Fibroblast of skin of back (primary cell): Measurements from ENCODE around the gene VENTX.
"Not testable (repeated sequence)": the region's sequence is repeated elsewhere in the genome, so short reads cannot be mapped to it uniquely, and the experiment has no call there.

Source experiments
- DNase-seq: peaks from one replicate; pipeline ENCODE4 v3.0.0-alpha.2; 2013

The VENTX gene

DNA sequence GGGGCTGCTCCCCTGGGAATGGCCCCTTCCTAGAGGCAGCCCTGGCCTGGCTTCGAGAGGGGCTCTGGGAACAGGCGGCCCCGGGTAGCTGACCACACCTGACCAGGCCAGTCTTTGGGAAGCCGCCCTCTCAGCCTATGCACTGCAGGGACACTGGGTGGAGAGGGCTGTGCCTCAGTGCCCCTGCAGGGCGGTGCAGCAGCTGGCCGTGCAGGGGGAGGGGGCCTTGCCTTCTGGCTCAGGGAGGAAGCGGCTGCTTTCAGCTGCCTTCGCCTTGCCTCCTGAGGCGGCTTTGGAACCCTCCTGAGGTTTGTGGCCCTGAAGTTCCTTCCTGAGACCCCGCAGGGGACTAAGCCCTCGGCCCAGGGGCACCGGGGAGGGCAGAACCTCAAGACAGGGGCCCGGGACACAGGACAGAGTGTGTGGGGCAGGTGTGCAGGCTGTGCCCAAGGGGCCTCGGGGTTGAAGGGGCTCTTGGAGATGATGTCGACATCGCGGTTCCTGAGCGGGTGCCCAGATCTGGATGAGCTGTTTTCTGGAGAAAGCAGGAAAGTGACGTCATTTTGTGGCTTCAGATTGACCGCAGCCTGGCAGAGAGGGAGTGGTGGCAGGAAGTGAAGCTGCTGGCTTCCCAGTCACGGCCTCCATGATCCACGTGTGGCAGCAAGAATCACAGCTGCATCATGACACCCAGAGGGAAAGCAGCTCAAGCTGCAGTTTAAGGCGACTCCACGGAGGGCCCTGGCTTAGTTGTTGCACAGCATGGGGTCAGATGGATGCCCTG is 21.4 kb downstream of the VENTX start:
- peak; percentile 99 for DNase-seq

DNA sequence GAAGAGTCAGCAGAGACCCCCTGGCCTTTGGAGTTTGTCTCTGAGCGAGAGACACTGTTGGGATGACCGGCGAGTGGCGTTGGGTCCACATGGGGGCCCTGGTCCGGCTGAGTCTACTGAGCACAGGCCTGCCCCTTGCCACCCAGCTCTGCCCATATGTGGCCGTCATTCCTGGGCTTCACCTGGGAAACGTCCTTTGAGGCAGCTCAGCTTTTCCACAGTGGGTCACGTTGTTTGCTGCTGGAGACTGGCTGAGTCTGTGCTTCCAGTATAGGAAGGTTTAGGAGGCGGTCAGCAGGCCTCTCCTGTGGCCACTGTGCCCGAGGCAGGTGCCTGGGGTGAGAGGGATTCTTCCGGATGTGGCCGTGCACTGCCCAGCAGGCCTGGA is 21.9 kb downstream of the VENTX start:
- DNase-seq: no peak

DNA sequence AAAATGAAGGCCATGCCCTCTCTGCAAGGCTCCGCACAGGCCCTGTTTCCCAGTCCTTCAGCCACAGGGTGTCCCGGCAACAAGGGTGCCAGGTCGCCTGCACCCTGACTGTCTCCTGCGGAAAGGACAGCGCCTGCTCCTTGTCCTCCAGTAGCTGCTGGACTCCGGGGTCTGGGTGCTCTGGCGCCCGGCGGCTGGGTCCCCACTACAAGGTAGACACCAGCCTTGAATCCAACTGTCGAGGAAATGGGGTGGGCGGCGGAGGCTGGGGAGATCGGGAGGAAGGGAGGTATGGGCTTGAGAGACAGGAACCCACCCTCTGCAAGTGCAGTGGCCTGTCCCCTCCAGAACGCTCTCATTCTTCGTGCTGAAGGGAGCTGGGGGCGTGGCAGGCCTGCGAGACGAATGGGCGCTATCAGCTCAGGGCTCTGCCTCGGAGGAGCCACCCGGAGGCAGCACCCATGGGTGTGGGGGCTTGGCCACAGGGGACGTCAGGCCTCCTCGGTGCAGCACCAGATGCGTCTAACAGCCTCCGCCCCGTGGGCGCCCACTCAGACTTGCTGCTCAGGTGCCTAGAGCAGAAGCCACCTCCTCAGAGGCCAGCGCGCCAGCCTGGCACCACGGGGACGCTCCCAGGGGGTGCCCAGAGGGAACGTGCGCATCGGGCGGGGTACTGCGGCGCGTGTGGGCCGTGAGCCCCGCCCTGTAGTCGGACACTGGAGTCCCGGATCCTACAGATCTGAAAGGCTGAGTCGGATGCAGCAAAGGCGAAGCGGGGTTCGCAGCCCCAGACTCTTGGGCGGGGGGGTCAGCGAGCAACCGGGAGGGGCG is 23.5 kb downstream of the VENTX start:
- DNase-seq: peak; percentile 39

DNA sequence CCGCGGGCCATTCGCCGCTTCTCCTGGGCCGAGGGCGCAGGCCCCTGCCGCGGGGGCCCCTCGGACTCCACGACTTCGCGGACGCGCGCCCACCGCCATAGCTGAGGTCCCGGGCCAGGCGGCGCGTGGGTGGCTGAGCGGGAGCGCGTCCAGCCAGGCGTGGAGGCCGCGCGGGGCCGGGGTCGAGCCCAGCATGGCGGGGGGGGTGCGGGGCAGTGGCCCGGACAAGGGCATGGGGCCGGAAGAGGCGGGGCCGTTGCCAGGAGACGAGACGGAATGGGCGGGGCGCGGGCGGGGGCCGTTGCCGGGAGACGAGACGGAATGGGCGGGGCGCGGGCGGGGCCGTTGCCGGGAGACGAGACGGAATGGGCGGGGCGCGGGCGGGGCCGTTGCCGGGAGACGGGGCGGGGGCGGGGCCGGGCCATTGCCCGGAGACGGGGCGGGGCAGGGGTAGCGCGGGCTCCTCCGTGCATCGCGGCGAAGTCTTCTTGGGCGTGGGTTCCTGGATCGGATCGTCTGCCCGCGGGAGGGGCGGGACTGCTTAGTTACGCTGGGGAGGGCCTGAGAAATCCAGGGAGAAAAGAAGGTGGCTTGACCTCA is 24.2 kb downstream of the VENTX start:
- DNase-seq: peak; percentile 59

DNA sequence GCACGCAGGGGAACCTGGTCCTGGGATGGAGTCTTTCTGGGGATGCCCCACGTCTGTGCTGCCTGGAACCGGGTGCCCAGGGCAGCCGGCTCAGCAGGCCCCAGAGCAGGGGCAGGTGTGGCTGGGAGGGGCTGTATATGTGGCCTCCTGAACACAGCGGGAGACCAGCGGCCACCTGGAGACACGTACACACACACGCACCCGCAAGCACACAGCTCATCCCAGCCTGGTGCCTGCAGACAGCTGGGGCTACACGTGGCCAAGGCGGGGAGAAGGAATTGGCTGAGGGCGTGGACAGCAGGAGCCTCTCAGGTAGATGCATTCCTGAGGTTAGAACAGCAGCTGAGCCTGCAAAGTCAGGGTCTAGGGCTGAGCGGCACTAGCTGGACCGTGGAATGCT is 25.0 kb downstream of the VENTX start:
- no peak for DNase-seq

DNA sequence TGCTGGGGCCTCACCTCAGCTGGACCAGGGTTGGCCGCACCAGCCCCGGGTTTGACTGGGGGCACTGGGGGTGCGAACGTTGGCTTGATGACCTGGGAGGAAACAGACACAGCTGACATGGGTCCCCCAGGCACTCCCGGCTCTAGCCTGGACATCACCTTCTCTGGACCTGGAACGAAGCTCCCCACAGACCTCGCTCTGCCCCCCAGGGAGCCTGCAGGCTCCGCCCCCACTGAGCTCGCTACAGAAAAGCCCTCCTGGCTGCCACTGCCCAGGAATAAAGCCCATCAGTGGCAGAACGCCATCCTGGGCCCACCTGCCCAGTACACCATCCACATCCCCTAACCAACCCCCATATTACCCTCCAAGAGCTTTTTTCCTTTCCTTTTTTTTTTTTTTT is 26.0 kb downstream of the VENTX start:
- DNase-seq: no peak

DNA sequence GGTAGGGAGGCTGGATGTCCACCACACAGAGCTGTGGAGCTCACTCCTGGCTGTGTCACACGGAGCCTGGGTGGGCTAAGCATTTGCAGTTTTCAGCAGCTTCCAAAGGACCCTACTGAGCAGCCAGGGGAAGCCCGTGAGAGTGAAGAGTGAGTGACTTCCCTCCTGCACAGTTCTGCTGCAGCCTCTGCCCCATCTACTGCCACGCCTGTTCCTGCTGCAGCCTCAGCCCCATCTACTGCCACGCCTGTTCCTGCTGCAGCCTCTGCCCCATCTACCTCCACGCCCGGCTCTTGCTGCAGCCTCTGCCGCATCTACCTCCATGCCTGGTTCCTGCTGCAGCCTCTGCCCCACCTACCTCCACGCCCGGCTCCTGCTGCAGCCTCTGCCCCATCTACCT is 26.8 kb downstream of the VENTX start:
- DNase-seq: no peak

DNA sequence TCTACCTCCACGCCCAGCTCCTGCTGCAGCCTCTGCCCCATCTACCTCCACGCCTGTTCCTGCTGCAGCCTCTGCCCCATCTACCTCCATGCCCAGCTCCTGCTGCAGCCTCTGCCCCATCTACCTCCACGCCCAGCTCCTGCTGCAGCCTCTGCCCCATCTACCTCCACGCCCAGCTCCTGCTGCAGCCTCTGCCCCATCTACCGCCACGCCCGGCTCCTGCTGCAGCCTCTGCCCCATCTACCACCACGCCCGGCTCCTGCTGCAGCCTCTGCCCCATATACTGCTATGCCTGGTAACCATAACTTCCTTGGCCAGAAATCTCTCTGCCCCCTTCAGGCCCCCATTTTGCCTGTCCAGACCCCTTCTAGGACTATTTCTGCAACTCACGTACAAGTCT is 27.4 kb downstream of the VENTX start:
- not testable (repeated sequence) for DNase-seq

DNA sequence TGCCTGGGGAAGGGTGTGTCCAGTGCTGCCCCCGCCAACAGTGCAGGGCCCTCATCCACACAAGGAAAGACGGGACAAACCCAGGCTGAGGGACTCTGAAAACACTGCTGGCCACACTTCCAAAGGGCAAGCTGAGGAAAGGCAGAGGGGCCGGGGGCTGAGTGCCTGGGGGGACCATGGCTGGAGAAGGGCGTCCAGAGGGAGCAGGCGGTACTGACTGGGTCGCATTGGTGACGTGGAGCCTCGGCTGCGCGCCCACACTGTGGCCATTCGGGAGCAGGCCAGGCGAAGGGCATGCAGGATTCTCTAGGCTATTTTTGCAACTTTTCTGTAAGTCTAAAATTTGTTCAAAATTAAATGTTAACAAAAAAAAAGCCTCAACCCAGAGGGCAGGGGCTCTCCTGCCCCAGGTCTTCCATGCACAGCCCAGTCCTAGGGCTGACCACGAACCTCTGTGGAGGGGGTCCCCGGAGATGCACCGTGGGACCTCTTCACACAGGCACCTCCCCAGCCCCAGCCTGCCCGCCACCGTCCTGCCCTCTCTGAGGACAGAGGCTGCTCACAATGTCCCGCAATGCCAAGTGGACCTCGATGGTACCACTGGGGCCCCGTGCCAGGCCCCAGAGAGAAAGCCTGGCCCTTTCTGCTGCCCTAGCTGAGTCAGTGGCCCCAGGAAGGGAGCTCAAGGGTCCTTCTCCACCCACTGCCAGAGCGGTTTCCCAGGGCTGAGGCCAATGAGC is 28.6 kb downstream of the VENTX start:
- no peak for DNase-seq

DNA sequence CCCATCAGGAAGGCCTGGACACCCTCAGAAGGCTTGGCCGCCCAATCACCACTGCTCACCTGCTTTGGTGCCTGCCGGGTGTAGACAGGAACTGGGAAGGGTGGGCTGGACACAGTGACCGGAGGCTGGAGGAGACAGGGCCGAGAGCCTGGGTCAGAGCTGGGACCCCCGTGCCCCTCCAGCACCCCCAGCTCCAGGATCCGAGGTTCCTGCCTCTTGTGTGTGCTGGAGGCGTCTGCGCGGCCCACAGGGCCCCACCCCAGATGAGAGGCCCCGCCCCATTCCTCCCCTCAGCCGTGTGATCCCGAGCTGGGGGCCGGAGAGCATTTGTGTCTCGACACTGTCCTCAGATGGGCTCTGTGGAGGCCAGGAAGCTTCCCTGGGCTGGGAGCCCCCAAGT is 29.6 kb downstream of the VENTX start:
- DNase-seq: no peak

DNA sequence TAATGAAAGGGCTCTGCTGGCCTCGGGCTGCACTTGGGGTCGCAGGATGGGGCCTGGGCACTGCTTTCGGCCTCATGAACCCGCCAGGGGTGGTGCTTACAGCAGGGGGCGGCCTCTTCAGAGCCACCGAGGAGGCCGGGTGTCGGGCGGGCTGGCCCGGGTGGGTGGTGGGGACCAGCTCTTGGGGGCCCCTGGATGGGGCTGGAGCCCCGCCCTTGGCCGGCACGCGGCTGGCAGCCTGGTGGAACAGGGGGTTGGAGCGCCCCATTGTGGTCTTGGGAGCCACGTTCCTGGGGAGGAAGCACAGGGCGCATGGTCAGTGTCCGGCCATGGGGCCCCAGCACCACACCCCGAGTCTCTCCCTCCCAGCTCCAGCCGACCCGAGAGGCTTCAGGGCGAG is 30.2 kb downstream of the VENTX start:
- DNase-seq: no peak

DNA sequence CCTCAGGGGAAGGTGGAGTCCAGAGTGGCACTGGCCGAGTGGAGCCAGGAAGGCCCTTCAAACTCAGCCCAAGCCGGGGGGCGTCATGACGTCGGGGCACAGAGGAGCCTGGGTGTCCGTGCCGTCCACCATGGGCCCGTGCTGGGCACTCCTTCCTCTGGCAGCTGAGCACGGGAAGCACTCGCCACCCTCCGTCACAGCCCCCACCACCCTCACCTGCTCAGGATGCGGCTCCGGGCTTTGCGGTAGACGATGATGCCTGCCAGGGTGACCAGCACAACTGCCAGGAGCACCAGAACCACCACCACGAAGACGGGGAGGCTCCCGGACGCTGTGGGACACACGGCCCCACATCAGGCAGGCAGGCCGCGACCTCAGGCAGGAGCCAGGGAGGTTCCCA is 30.9 kb downstream of the VENTX start:
- no peak for DNase-seq

DNA sequence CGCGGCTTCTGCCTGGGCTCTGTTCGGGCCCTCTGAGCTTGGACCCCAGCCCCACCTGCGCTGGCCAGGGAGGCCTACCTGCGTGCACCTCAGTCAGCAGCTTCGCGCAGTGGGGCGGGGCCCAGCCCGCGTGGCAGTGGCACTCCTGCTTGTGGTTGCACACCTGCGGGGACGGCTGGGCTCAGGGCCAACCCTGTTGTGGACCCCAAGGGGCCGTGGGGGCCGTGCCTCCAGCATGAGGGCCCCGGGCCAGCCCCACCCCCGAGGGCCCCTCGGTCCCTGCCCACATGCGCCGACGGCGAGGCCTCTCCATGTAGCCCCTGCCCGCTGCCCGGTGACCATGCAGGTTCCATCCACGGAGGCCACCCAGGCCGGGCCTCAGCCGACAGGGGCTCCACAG is 31.7 kb downstream of the VENTX start:
- no peak for DNase-seq

DNA sequence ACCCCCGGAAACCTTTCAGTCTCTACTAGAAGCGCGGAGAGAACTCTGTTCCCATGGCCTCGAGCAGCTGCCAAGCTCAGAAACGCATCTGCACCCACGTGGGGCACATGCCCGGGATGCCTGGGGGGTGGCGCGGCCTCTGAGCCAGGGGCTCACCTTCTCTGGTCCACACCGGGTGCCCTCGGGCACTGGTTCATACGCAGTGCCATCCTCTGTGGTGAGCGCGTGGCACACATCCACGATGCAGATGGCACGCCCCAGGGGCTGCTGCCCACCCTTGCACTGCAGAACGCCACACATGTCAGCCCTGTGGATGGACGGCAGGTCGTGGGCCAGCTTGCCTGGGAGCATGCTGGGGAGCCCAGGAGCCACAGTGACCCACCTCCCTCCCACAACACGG is 32.5 kb downstream of the VENTX start:
- no peak for DNase-seq

DNA sequence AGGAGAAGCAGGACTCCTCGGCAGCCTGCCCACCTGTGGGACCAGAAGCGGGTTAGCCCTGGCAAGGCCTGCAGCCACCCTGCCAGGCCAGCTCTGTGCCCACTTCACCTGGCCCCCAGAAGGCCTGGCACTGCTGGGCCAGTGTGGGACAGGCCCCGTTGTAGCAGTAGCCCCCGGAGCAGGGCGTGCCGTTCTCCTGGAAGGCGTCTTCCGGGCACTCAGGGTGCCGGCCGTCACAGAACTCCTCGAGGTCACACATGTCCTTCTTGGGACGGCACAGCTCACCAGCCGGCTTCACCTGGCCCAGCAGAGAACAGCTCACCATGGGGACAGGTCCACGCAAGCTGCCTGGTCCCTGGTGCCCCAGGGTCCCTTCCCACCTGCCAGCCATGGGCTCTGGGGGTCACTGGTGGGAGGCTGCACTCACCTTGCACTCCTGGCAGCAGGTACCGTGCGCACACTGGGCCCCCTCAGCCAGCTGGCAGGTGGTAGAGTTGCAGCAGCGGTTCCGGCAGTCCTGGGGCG is 33.2 kb downstream of the VENTX start:
- DNase-seq: no peak

DNA sequence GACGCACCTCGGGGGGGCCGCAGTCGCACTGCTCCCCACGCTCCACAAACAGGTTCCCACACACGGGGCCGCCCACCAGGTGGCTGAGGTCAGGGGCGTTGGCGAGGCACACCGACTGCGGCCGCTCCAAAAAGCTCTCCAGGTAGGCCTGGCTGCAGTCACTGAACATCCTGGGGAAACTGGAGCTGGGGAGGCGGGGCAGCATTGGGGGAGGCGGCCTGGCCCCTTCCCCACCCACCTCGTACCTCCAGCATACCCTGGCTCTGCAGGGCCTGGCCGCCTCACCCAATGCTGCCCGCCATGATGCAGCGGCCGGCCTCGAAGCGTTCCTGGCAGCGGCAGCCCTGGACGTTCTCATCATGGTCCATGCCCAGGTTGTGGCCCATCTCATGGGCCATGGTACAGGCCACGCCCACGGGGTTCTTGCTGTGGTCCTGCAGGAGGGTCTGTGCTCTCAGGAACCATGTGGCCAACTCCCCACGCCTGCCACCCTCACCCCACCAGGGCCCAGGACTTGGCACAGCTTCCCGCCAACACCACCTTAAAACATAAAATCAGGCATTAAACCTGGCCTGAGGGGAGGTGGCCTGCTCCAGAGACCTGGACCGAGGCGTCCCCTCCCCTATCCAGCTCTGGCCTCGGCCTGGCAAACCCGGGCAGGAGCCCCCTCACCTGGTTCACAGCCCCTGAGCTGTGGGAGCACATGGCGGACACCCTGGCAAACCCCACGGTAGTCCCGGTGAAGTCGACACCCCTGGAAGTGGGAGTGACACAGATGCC is 34.1 kb downstream of the VENTX start:
- DNase-seq: no peak

DNA sequence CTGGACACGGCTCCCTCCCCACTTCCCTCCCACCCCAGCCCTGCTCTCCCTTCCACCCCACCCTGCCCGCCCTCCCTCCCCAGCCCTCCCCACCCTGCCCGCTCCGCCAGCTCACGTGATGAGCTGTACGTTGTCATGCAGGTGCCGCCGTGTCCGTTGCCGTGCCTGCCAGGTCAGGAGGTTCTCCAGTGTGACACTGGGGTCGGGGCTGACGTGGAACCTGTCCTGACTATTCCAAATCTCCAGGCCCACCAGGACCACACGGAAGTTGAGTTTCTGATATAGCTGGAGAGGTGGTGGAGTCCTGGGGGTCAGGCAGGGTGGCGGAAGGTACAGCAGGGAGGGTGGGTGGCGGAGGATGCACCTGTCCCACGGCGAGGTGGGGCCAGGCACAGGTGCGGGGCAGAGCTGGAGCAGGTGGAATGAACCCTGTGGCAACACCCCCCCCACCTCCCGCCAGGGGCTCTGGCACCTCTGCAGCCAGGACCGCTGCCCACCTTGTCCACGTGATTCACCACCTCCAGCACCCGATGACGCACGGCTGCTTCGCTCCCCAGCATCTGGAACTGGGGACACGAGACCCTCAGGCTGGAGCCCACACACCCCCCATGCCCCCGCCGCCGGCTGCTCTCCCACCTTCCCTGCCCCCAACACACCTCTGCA is 34.8 kb downstream of the VENTX start:
- DNase-seq: no peak

DNA sequence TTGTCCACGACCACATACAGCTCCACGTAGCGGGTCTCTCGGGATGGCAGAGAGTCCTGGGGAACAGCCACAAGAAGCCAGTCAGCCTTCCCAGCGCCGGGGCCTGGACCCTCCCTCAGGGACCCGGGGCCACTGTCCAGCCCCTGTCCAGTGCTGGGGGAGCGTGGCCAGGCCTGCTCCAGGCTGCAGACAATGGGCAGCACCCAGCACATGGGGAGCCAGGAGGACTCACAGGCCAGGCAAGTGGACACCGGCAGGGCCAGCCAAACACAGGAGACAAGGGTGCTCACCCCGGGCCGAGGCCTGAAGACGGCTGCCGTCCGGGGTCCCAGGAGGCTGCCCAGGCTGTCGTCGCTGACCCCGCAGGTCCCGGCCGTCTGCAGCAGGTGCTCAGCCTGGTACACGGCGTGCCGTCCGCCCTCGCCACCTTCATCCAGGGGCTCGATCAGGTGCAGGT is 35.3 kb downstream of the VENTX start:
- no peak for DNase-seq

DNA sequence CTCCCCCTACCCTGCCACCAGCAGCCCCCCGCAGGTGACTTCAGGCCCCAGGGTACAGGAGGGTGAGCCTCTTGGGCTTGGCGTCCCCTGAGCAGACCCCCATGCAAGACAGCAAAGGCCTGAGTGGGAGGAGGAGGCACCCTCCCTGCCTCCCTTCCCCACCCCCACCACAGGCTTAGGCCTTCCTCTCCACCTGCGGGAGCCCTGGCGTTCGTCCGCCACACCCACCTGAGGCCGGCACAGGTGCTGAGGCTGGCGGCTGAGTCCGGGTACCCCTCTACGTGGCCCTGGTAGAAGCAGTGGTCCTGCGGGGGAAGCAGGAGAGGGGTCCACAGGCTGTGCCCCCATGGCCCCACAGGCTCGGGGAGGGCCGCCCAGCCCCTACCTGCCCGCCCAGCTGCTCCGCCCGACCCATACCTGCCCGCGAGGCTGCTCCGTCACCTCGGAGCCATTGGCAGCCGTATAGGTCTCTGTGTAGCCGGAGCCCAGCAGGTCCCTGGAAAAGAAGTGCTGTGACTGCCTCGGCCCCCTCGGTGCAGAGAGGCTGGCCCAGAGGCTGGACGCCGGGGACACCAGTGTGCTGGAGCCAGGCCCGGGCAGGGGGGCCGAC is 36.0 kb downstream of the VENTX start:
- DNase-seq: no peak

DNA sequence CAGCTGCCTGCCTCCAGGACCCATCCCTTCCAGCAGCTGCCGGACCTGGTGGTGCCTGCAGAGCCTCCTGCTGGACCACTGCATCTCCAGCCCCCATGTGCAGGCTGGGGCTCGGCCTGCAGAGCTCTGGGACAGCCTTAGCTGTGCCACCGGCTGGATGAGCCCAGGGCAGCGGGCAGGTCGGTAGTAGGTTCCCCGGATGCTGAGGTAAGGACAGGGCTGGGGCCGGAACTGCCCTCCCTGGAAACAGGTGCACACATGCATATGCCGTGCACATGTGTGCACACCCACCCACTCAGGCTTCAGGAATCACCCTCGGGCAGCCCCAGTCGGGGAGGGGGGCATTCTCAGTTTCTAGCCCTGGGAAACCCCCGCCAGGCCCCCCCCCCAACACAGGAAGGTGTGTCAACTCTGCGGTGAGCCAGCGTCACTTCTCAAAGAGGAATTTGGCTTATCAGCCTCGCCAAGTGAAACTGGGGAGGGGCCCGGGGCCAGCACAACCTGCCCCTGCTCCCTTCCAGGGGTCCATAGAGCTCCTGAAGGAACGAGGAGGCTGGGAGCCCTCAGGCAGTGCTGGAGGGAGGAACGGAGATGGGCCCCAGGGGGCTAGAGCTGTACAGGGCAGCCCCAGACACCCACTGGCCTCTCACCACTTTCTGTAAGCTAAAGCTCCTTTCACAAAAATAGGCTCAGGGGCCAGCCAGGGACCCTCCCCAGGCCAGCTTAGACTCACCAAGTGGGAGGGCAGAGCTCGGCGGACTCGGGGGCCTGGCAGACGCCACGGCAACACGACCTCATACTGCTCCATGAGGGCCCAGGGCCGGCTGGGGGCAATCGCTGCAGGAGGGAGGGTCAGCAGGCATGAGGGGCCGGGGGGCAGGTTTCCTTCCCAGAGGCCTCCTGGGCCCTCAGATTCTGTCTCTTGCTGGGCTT is 37.4 kb downstream of the VENTX start:
- DNase-seq: no peak
